GM12878 (cell line): ENCODE data around the gene VARS1. TPM values are rescaled to one million over a fixed set of nuclear protein-coding genes. Genes with fewer than 3 reads are reported as not detected.

ENCODE experiments used
- ATAC-seq: fragments of 200-7000 bp; cut with Tn5 transposase; 3 replicates; pipeline ENCODE4 v1.9.1; 2020; ENCODE audit warnings: mild to moderate bottlenecking, moderate library complexity
- BruUV-seq: library from RNA; stranded (reverse); fragments of 400-500 nt; replicated peaks from 2 replicates; lab custom pipeline; 2021; lab: Mats Ljungman, UMichigan
- CTCF ChIA-PET: fragments of 300-600 bp; sonication (Branson Sonifier 250); formaldehyde crosslinking; extraction: SDS; loops from one replicate; lab custom pipeline; 2021; ENCODE audit warnings: inconsistent platforms; lab: Yijun Ruan, JAX
- POLR2A ChIA-PET: fragments of 350-600 bp; formaldehyde crosslinking; extraction: SDS; loops from one replicate; lab custom pipeline; 2021; ENCODE audit warnings: inconsistent platforms; lab: Charles Lee
- RAD21 ChIA-PET: fragments of 300-600 bp; sonication (Branson Sonifier 250); formaldehyde crosslinking; loops from one replicate; lab custom pipeline; 2023; ENCODE audit warnings: antibody characterized with exemption; ENCODE audit not compliant: unreplicated experiment; lab: Charles Lee
- SMC1A ChIA-PET: fragments of 300-600 bp; sonication (Branson Sonifier 250); formaldehyde crosslinking; loops from one replicate; lab custom pipeline; 2023; ENCODE audit not compliant: unreplicated experiment, uncharacterized antibody; lab: Charles Lee
- DNase-seq: peaks from one replicate; pipeline ENCODE4 v3.0.0-alpha.2; 2011; ENCODE audit warnings: low read depth, low spot score
- FAIRE-seq: peaks from 3 replicates; lab custom pipeline; 2011; peaks lifted over from hg19 to GRCh38; lab: Jason Lieb, UNC
- H2AFZ ChIP-seq: 2 replicates; pipeline ENCODE4 v1.6.0; 2011; ENCODE audit warnings: low read depth, low read length, control low read depth; ENCODE audit not compliant: control insufficient read depth
- H3K27ac ChIP-seq: 2 replicates; pipeline ENCODE4 v1.5.1; 2011; ENCODE audit warnings: control low read depth; ENCODE audit not compliant: control insufficient read depth, insufficient read depth
- H3K27me3 ChIP-seq, 2 experiments: replicated peaks in 1 of 2; 2 replicates each; pipeline versions ENCODE4 v1.6.0 to v1.6.1; 2011; ENCODE audit warnings: low read length in 1 of 2; ENCODE audit not compliant: control insufficient read depth in 2 of 2, insufficient read depth in 2 of 2
- H3K36me3 ChIP-seq, 2 experiments: 2 replicates each; pipeline ENCODE4 v1.5.1; 2011; ENCODE audit warnings: low read length in 1 of 2; ENCODE audit not compliant: control insufficient read depth in 2 of 2, insufficient read depth in 2 of 2
- H3K4me1 ChIP-seq: 2 replicates; pipeline ENCODE4 v1.6.1; 2011; ENCODE audit warnings: mild to moderate bottlenecking, low read length, moderate library complexity, mixed read lengths; ENCODE audit not compliant: control insufficient read depth, insufficient read depth
- H3K4me2 ChIP-seq: 2 replicates; pipeline ENCODE4 v1.6.0; 2011; ENCODE audit warnings: control low read depth; ENCODE audit not compliant: control insufficient read depth, insufficient read depth
- H3K4me3 ChIP-seq: fragments of 200-600 bp; sonication (generic); 2 replicates; pipeline ENCODE4 v1.5.1; 2016
- H3K79me2 ChIP-seq: 2 replicates; pipeline ENCODE4 v1.6.0; 2011; ENCODE audit warnings: low read length; ENCODE audit not compliant: control insufficient read depth, insufficient read depth
- H3K9ac ChIP-seq: 2 replicates; pipeline ENCODE4 v1.8.0; 2011; ENCODE audit warnings: low read length, control low read depth, mixed read lengths; ENCODE audit not compliant: control insufficient read depth, insufficient read depth
- H3K9me3 ChIP-seq: replicated peaks from 3 replicates; pipeline ENCODE4 v1.5.1; 2011; ENCODE audit warnings: mild to moderate bottlenecking, low read length; ENCODE audit not compliant: control insufficient read depth, insufficient read depth
- H4K20me1 ChIP-seq: 2 replicates; pipeline ENCODE4 v1.6.0; 2011; ENCODE audit not compliant: control insufficient read depth, insufficient read depth
- BRCA1 ChIP-seq: IDR thresholded peaks from 2 replicates; pipeline ENCODE4 v1.6.1; 2011; ENCODE audit warnings: low read depth, low read length, improper control_type of control experiment
- CREB1 ChIP-seq: IDR thresholded peaks from 2 replicates; pipeline ENCODE4 v1.6.1; 2012; ENCODE audit warnings: low read depth, mild to moderate bottlenecking, inconsistent platforms
- E4F1 ChIP-seq: fragments of 450-650 bp; IDR thresholded peaks from 2 replicates; pipeline ENCODE4 v1.6.1; 2018; ENCODE audit warnings: borderline replicate concordance, mild to moderate bottlenecking; ENCODE audit not compliant: partially characterized antibody
- KDM1A ChIP-seq: fragments of 200-600 bp; sonication (generic); IDR thresholded peaks from 2 replicates; pipeline ENCODE4 v1.6.1; 2016; ENCODE audit warnings: borderline replicate concordance
- MXI1 ChIP-seq: fragments of 150-350 bp; IDR thresholded peaks from 2 replicates; pipeline ENCODE4 v1.6.1; 2011; ENCODE audit warnings: low read depth, mild to moderate bottlenecking, inconsistent platforms, low read length, improper control_type of control experiment
- POLR2A ChIP-seq: IDR thresholded peaks from 2 replicates; pipeline ENCODE4 v1.6.1; 2011; ENCODE audit warnings: low read depth, mild to moderate bottlenecking, low read length
- RAD51 ChIP-seq: fragments of 450-650 bp; IDR thresholded peaks from 2 replicates; pipeline ENCODE4 v1.6.1; 2016; ENCODE audit warnings: moderate library complexity, mild to moderate bottlenecking, inconsistent platforms
- RUNX3 ChIP-seq: IDR thresholded peaks from 2 replicates; pipeline ENCODE4 v1.6.1; 2012; ENCODE audit warnings: low read length, inconsistent platforms
- SMC3 ChIP-seq: IDR thresholded peaks from 2 replicates; pipeline ENCODE4 v1.6.1; 2011; ENCODE audit warnings: low read length, improper control_type of control experiment, borderline replicate concordance
- TBL1XR1 ChIP-seq: IDR thresholded peaks from 2 replicates; pipeline ENCODE4 v1.6.1; 2012; ENCODE audit warnings: low read depth, low read length, improper control_type of control experiment
- TCF3 ChIP-seq: IDR thresholded peaks from 2 replicates; pipeline ENCODE4 v1.6.1; 2012; ENCODE audit warnings: low read depth, mild to moderate bottlenecking, low read length, borderline replicate concordance; ENCODE audit not compliant: insufficient read depth
- WRNIP1 ChIP-seq: IDR thresholded peaks from 2 replicates; pipeline ENCODE4 v1.6.1; 2011; ENCODE audit warnings: low read depth, low read length, improper control_type of control experiment, borderline replicate concordance
- YBX1 ChIP-seq: fragments of 450-650 bp; IDR thresholded peaks from 2 replicates; pipeline ENCODE4 v1.6.1; 2016; ENCODE audit warnings: antibody characterized with exemption
- WGBS: methylation state at CpG from one replicate; pipeline ENCODE4 v1.1.6; 2016; ENCODE audit warnings: low lambda C conversion rate; ENCODE audit not compliant: insufficient replicate concordance, insufficient coverage; ENCODE audit errors: missing lambda C conversion rate; 5-methylcytosine and 5-hydroxymethylcytosine counted together
- in situ Hi-C: fragments of 300-500 bp; cut with MboI; formaldehyde crosslinking; loops from 9 replicates; pipeline ENCODE4 v1.14.3; 2018; ENCODE audit warnings: mixed read lengths
- intact Hi-C: fragments of 100-400 bp; cut with micrococcal nuclease; formaldehyde crosslinking; loops from one replicate; pipeline ENCODE4 v1.14.2; 2022; ENCODE audit not compliant: unreplicated experiment
- polyA plus RNA-seq, 11 experiments: library from polyadenylated mRNA; depleted of rRNA in 4 of 11; unstranded in 6 of 11; stranded (reverse) in 5 of 11; fragments of >200 nt; fragmentation: Nextera tagmentation in 4 of 11; fragmentation: Illumina TruSeq in 1 of 11; extraction: Ambion mirVana in 4 of 11; extraction: Trizol in 1 of 11; gene quantifications; 1 replicate in 1 of 11; 2 replicates in 10 of 11; pipeline versions ENCODE4 v1.2.1 to v1.2.3, GENCODE V29; 2011 to 2016; ENCODE audit warnings: inconsistent platforms in 2 of 11, missing spikeins in 2 of 11, low read depth in 1 of 11
- total RNA-seq, 4 experiments: library from RNA; depleted of rRNA in 3 of 4; stranded (reverse); fragments of >200 nt in 3 of 4; fragmentation: Illumina TruSeq in 1 of 4; extraction: Trizol in 1 of 4; gene quantifications; 2 replicates each; pipeline versions ENCODE4 v1.2.1 to v1.2.3, GENCODE V29; 2013 to 2021

The VARS1 gene
- total and polyA plus RNA-seq, 10 of the 15 experiments (the other 5 are each of a cell fraction or from before 2014, with no cell fraction given), result 1.2 to 243 (median 80.7) TPM

GRCh38 chr6:31750411-31751022 is 45.0 kb downstream of the VARS1 start:
- intact Hi-C loops, result no loop called here
- no peak for TF ChIP-seq KDM1A
- no peak for TF ChIP-seq CREB1
- TF ChIP-seq YBX1, result no peak
- no peak for TF ChIP-seq WRNIP1
- no peak for TF ChIP-seq TBL1XR1
- TF ChIP-seq BRCA1, result no peak
- no peak for TF ChIP-seq E4F1
- TF ChIP-seq MXI1, result no peak
- no peak for TF ChIP-seq POLR2A
- TF ChIP-seq RAD51, result no peak
- no peak for TF ChIP-seq RUNX3
- no peak for TF ChIP-seq TCF3
- TF ChIP-seq SMC3, result no peak
- SMC1A ChIA-PET, result interaction anchor here (1.3 kb wide), 1 partner anchor 19 kb away, joined by 4 read pairs; no protein-coding TSS in a partner anchor

More at GRCh38 chr6:31750411-31751022, 45.0 kb downstream of the VARS1 start:
- H3K27ac ChIP-seq, result no peak overlapping the region
- in situ Hi-C loops, result no loop called here
- ATAC-seq (no peak), FAIRE-seq (no peak), DNase-seq (no peak)
- H3K79me2 ChIP-seq, result no peaks in the 10 kb centered on the region
- H3K4me2 ChIP-seq, result no peak overlapping the region
- H3K27me3 ChIP-seq, result no peaks in the 10 kb centered on the region
- H3K4me3 ChIP-seq, result no peak overlapping the region
- POLR2A ChIA-PET, result no interaction called here
- RAD21 ChIA-PET, result no interaction called here
- H3K4me1 ChIP-seq, result no peaks in the 10 kb centered on the region
- peaks cover 0 to 7% of the 10 kb centered on the region in 2 experiments; a peak in 1 of 4 replicates for H3K36me3 ChIP-seq
- 87% methylated on average over 7 of the region's 7 CpGs for WGBS
- H4K20me1 ChIP-seq, result no peaks in the 10 kb centered on the region
- no peak overlapping the region for H3K9ac ChIP-seq
- H2AFZ ChIP-seq, result no peak overlapping the region
- no peaks in the 10 kb centered on the region for H3K9me3 ChIP-seq
- BruUV-seq, result no TSS peak
- CTCF ChIA-PET, result no interaction called here
